Mononuclear cell (primary cell): Measurements from ENCODE around the gene TIRAP. TPM values are rescaled to one million over a fixed set of nuclear protein-coding genes. Genes with fewer than 3 reads are reported as not detected.

Source experiments
- H3K27me3 ChIP-seq: 2 replicates; pipeline ENCODE4 v1.6.0; 2011; ENCODE audit warnings: low read length, control low read depth; ENCODE audit not compliant: insufficient read depth
- H3K4me1 ChIP-seq: 2 replicates; pipeline ENCODE4 v1.5.1; 2011; ENCODE audit warnings: mild to moderate bottlenecking, low read length, control low read depth; ENCODE audit not compliant: insufficient read depth
- H3K4me3 ChIP-seq: 2 replicates; pipeline ENCODE4 v1.5.1; 2011; ENCODE audit warnings: mild to moderate bottlenecking, low read length, moderate library complexity
- H3K9me3 ChIP-seq: 2 replicates; pipeline ENCODE4 v1.5.1; 2011; ENCODE audit warnings: low read depth, mild to moderate bottlenecking, control low read depth, low read length
- total RNA-seq: library from RNA; depleted of rRNA; stranded (reverse); fragments of >200 nt; gene quantifications from one replicate; pipeline ENCODE4 v1.2.3, GENCODE V29; 2012

TIRAP gene
- total RNA-seq, 1 donor: 5.1 TPM

DNA sequence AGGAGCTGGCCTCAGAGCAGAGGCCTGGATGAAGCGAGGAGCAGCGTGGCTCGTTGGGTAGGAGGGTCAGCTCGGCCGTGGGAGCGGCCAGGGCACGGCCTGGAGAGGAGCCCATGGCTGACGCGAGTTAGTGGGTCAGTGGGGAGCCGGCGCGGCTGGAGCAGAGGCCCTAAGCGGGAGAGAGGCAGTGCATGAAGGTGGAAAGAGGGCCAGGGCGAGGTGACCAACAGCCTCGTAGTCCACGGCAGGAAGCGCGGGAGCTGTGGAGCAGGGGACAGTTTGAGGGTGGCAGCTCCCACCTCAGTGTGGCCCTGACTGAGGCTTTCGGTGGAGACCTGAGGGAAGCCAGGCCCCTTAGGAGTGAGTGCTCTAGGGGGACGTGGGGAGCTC, 45.1 kb downstream of the TIRAP start:
- Histone ChIP-seq H3K4me3 (no peak overlapping the region), H3K27me3 (no peaks in the 10 kb centered on the region), H3K9me3 (no peaks in the 10 kb centered on the region), H3K4me1 (peaks cover 19% of the 10 kb centered on the region)

DNA sequence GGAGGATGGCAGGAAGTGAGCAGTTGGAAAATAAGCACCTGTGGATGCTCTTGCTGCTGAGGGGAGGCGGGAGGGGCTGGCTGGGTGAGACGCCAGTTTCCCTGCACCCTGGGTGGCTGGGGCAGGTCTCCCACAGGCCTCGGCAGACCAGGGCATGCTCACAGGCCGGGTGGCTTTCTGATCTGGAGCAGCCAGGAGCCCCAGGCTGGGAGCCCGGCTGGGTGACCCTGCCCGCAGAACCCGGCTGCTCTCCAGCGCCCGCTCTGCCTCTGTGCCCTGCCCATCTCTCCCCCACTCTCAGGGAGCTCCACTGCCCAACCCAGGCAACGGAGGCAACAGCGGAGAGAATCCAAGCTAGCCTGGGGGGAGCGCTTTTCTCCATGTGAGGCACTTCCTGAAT, 45.6 kb downstream of the TIRAP start:
- Histone ChIP-seq H3K27me3 (no peaks in the 10 kb centered on the region), H3K4me1 (peaks cover 19% of the 10 kb centered on the region), H3K4me3 (no peak overlapping the region), H3K9me3 (no peaks in the 10 kb centered on the region)

DNA sequence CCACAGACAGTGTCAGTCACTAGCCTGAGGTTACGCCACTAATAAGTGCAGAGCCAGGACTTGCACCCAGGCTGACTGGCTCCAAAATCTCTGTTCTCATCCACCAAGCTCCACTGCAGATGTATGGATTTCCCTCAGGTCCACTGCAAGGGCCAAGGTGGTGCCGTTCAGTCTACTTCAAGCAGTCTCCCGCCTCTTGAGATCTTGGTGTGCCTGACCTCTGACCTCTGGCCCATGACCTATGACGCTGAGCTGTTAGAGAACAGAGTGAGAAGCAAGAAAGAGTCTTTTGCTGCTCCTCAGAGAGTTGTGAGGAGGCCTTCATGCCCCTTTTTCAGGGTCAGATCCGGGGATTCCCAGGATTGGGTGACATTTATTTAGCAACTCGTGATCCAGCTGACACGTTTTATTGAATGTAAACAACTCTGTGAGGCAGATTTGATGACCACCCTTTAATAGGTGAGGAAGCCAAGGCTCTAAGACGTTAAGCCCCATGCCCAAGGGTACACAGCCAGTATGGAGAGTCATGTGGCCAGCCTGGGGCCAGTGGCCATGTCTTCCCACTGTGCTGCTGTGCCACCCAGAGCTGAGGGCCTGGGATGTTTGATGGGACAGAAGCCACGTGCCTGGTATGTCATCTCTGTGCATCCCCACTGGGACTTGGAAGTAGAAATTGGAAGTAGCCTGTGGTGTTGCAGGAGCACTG, 46.2 kb downstream of the TIRAP start:
- Histone ChIP-seq H3K4me3 (no peak overlapping the region), H3K27me3 (no peaks in the 10 kb centered on the region), H3K9me3 (no peaks in the 10 kb centered on the region), H3K4me1 (peaks cover 19% of the 10 kb centered on the region)

DNA sequence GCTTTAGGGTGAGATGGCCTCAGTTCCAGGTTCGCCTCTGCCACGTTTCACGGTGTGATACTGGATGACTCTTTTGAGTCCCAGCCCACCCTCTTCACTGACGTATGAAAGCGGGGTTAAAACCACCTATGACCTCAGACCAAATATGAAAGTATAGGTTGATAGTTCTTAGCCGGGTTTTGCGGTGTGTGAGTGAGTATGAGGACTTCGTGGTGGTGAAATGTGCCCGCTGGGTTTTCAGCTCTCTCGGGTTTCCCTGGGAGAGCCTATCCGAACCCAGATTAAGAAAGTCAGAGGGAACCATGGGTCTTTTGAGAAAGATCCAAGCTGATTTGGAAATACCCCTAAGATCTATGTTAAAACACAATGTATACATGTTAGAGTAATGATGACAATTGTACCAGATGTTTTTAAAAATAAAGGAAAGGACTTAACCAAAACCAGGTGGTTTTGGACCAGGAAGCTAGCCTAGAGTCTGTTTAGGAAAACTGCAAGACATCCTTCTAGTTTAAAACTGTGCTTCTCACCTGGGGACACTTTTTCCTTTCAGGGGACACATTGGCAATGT, 46.8 kb downstream of the TIRAP start:
- Histone ChIP-seq H3K4me3 (no peak overlapping the region), H3K27me3 (no peaks in the 10 kb centered on the region), H3K4me1 (peaks cover 20% of the 10 kb centered on the region), H3K9me3 (no peaks in the 10 kb centered on the region)

DNA sequence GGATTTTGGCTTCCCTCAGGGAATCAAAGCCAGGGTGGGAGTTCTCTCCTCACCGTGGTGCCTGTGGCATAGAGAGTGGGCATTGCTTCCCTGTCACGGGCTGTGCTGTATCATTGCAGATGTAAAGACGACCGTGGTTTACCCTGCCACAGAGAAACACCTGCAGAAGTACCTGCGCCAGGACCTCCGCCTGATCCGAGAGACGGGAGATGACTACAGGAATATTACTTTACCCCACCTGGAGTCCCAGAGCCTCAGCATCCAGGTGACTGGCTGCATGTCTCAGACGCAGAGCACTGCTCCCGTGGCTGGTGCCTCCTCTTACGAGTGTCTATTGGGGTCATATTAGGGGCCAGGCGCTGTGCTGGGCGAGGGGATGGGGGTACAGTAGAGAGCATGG, 48.4 kb downstream of the TIRAP start:
- H3K9me3 ChIP-seq: no peaks in the 10 kb centered on the region
- no peaks in the 10 kb centered on the region for H3K27me3 ChIP-seq
- no peak overlapping the region for H3K4me3 ChIP-seq
- peaks cover 36% of the 10 kb centered on the region for H3K4me1 ChIP-seq

DNA sequence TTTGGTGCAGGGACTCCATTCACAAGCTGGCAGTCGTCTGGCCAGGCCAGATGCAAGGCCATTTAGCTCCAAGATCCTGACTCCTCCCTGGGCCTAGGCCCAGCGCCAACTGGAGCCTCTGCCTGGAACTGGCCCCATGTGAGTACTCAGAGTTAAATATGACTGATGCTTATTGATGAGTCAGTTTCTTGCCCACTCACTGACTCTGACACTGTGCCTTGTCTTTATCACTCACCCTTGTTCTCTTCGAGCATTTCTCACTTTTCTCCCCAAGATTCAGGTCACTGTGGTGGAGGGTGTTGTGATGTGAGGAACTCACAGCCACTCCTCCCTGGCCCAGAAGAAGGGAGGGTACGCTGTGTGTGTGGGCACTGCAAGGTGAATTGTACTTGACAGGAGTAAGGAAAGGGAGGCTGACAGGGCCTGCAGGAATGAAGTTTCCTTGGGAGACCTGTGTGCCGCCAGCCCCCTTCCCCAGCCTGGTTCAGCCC, 49.4 kb downstream of the TIRAP start:
- Histone ChIP-seq H3K4me1 (peaks cover 46% of the 10 kb centered on the region), H3K27me3 (no peaks in the 10 kb centered on the region), H3K4me3 (no peak overlapping the region), H3K9me3 (no peaks in the 10 kb centered on the region)

DNA sequence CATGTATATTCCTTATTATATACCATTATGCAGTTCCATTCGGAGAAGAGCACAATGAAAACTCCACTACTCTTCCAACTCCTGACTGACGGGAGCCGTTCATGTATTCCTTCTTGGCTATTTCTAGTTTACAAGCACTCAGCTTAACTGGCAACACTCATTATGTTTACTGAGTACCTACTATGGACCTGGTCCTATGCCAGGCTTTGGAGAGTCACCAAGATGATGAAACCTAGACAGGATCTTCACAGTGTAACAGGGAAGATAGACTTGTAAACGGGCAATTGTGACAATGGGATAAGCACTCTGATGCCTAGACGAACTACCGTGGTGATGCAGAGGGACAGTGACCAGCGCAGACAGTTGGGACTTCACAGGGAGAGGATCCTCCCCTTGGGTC, 50.2 kb downstream of the TIRAP start:
- Histone ChIP-seq H3K4me1 (peaks cover 46% of the 10 kb centered on the region), H3K4me3 (no peak overlapping the region), H3K27me3 (no peaks in the 10 kb centered on the region), H3K9me3 (no peaks in the 10 kb centered on the region)

DNA sequence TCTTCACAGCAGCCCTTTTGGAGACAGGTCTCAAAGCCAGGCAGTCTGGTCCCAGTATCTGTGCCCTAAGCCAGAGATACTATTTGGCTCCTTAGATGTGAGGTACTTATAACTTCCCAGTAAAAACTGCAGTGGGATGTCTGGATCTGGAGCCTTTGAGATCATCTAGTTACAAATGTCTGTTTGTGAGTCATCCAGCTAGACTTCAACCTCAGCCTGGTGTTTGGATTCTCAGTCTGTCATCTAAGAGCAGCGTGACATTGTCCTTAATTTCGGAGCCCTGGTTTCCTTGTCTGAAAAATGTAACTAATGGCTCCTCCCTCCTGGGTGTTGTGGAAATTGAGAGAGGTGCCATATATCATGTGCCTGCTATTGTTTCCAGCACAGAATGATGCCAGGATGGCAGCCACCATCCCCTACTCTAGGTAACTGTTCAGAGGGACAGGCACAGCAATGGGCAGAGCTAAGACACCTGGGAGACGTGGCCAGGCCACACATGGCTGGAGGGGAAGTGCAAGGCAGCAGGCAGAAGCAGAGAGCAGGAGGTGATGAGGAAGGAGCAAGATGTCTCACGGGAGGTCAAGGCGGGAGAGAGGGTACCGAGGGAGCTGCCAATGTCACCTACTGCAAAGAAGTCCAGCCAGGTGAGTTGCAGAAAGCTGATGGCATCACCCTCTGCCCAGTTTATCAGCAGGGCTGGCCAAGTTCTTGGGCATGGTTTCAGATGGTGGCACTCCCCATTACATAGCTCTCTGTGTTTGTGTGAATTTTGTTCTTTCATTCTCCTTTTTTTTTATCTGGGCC, 52.0 kb downstream of the TIRAP start:
- Histone ChIP-seq H3K4me1 (peaks cover 40% of the 10 kb centered on the region), H3K9me3 (no peaks in the 10 kb centered on the region), H3K4me3 (no peak overlapping the region), H3K27me3 (no peaks in the 10 kb centered on the region)

DNA sequence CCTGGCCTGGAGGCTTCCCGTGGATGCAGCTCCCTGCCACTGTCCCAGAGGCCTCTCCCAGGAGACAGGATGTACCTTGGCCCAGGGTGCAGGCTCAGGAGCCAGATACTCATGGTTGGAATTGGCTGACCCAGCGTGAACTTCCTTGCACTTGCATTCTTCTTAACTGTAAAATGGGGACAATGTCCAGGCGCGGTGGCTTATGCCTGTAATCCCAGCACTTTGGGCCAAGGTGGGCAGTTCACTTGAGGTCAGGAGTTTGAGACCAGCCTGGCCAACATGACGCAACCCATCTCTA, 52.5 kb downstream of the TIRAP start:
- H3K4me3 ChIP-seq: no peak overlapping the region
- H3K9me3 ChIP-seq: no peaks in the 10 kb centered on the region
- peaks cover 40% of the 10 kb centered on the region for H3K4me1 ChIP-seq
- no peaks in the 10 kb centered on the region for H3K27me3 ChIP-seq

DNA sequence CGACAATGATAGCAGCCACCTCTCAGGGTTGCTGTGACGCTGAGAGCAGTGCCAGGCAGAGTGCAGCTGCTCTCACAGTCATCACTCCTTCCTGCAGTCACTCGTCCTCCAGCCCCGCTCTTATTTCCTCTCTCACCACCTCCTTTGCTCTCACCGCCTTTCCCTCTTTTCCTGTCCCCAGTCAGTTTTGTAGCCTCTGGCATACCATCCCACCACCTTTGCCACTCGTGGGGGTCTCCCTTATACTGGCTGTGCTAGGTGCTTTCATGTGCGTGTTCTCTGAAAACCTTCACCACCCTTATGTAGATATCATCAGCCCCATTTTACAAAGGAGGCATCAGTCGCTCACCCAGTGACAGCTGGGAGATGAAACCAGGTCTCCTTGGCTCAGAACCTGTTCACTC, 53.2 kb downstream of the TIRAP start:
- Histone ChIP-seq H3K27me3 (no peaks in the 10 kb centered on the region), H3K9me3 (no peaks in the 10 kb centered on the region), H3K4me3 (no peak overlapping the region), H3K4me1 (peaks cover 37% of the 10 kb centered on the region)

DNA sequence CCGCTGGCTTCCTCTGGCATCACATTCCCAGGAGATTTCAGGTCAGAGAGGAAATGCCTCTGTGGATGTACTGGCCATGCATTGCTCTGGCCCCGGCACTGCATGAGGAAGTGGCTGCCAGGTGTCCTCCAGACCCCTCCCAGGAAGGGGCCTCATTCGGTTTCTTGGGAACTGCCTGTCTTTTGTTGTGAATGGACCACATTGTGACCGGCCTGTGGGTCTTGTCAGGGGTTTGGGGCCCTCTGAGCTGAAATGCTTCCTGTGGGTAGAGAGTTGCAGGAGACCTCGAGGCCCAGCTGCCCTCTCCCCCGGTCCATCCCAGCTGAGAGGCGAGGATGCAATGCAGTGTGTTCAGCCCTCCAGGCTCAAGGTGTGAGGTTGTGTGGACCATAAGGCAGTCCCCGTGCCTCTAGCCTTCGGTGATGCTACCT, 53.8 kb downstream of the TIRAP start:
- Histone ChIP-seq H3K4me1 (peaks cover 34% of the 10 kb centered on the region), H3K27me3 (no peaks in the 10 kb centered on the region), H3K9me3 (no peaks in the 10 kb centered on the region), H3K4me3 (no peak overlapping the region)

DNA sequence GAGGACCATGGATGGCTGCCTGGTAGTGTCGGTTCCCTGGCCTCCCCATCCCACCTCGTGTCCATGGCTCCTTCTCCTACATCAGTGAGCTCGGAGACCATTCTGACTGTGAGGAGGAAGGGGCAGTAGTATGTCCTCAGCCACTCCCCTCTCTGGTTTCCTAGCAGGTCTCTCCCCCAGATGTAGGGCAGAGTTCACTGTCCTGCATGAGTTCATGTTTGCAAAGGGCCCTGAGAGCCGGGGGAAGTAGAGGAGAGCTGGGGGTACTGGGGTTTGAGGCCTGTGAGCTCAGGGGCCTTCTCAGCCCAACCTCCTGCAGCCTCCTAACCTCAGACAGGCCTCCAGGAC, 54.2 kb downstream of the TIRAP start:
- Histone ChIP-seq H3K27me3 (no peaks in the 10 kb centered on the region), H3K4me3 (no peak overlapping the region), H3K9me3 (no peaks in the 10 kb centered on the region), H3K4me1 (peaks cover 34% of the 10 kb centered on the region)

DNA sequence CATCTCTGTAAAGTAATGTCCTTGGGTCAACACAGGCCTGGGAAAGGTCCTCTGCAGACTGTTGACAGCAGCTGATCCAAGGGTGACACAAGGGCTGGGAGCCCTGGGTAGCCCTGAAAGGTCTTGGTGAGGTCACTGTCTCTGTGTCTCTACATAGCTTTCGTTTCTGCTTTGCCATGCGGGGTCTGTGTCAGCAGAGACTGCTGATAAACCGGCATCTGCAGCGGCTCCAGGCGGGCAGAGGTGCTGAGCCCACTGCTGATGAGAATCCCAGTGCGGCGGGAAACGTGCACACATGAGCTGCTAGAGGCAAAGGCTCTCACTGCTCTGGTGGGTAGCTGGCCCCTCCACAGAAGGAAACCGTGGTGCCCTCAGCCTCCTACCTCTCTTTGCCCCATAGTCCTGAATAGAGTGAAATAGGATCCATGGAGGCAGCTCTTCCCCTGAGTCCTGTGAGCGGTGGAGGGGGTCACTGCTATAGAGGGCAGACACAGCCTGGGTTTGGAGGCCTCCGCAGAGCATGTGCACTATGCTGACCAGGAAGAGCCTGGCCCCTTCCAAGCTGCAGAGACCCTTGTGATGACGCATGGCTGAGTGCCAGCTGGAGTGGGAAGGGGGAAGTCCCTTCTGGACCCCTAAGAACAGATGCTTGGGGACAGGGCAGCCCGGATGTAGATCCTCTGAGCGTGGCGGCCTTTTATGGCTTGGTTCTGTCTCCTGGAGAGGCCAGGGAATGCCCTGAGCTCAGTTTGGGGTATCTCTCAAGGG, 54.8 kb downstream of the TIRAP start:
- Histone ChIP-seq H3K9me3 (no peaks in the 10 kb centered on the region), H3K4me3 (no peak overlapping the region), H3K4me1 (peaks cover 35% of the 10 kb centered on the region), H3K27me3 (no peaks in the 10 kb centered on the region)

DNA sequence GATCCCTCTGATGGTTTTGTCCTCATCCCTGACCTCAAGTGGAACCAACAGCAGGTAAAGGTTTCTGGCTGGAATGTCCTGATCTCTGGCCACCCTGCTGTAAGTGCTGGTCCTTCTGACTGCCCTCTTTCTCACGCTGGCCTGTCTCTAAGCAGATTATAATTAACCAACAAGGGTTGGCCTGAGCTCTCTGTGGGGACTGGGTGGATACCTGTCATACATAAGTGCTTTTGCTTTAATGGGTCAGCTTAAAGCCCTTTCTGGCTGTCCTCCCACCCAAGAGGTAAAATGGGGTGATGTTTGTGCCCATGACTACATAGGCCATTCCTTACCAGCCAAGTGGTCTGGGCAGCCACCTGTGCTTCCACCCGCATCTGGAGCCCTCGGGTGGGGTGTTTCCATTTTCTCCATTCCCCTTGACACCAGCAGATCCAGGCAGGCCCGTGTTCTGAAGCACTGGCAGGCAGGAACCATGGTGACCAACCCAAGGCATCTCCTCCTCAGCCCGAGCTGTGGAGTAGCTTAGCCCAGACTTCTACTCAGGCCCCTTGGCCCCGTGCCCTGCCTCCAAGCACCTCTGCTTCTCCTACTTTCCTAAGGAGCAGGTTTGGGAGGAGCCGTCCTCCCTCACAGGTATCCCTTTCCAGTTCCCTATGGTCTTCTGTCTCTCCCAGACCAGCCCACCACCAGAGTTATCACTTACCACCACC, 55.6 kb downstream of the TIRAP start:
- no peaks in the 10 kb centered on the region for H3K27me3 ChIP-seq
- peaks cover 35% of the 10 kb centered on the region for H3K4me1 ChIP-seq
- H3K4me3 ChIP-seq: no peak overlapping the region
- H3K9me3 ChIP-seq: no peaks in the 10 kb centered on the region
